Astrocyte of the spinal cord (primary cell): ENCODE results near the gene ADORA2A.

Experiments
- DNase-seq: peaks from one replicate; pipeline ENCODE4 v3.0.0; 2011; ENCODE audit warnings: low read depth, low spot score
- H3K4me3 ChIP-seq: 2 replicates; pipeline ENCODE4 v1.5.1; 2011; ENCODE audit warnings: low read depth, mild to moderate bottlenecking, low read length, moderate library complexity
- CTCF ChIP-seq: IDR thresholded peaks from 2 replicates; pipeline ENCODE4 v1.5.1; 2012; ENCODE audit warnings: low read depth, mild to moderate bottlenecking, low read length, inconsistent platforms
- in situ Hi-C: cut with HindIII; loops from 2 replicates; pipeline ENCODE4 v1.10.0; 2017; ENCODE audit warnings: low sequenced_read_pairs

The ADORA2A gene

GRCh38 chr22:24431309-24432034, 4.1 kb downstream of the ADORA2A start:
- in situ Hi-C loops = no loop called here
- no peak overlapping the region for H3K4me3 ChIP-seq
- TF ChIP-seq CTCF = no peak
- no peak for DNase-seq

DNA sequence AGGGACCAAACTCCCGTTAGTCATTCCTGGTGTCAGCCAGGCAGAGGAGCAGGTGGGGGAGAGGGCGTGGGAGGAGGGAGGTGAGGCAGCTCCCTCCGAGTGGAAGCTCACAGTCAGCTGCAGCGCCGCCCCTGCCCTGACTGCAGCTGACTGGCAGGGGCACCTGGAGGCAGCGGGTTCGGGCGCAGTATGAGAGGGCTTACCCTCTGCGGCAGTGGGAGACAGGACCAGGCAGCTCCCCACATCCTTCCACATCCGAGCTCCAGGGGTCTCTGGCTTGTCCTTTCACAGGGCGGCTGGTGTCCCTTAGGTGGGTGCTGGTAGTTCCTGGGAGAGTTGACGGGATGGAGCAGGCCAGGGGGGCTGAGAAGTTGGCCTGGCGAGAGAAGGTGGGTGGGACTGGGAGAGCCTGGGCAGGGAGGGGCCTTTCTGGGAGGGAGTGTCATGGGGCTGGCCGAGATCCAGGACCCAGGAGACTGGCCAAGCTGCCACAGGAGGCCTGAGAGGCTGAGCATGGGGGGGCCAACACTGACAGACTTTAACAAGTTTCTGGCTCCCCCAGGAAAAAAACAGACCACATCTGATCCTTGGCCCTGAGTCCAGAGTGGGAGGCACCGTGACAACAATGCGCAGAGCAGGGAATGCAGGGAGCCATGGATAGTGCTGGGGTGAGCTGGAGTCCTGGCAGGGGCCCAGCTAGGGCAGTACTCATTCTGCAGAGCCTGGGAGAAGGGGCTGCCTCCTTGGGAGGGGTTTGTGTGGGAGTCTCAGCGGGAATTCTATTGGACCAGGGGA, 4.9 kb downstream of the ADORA2A start:
- TF ChIP-seq CTCF = no peak
- in situ Hi-C loops = no loop called here
- H3K4me3 ChIP-seq = no peak overlapping the region
- peak; percentile 60 for DNase-seq

DNA sequence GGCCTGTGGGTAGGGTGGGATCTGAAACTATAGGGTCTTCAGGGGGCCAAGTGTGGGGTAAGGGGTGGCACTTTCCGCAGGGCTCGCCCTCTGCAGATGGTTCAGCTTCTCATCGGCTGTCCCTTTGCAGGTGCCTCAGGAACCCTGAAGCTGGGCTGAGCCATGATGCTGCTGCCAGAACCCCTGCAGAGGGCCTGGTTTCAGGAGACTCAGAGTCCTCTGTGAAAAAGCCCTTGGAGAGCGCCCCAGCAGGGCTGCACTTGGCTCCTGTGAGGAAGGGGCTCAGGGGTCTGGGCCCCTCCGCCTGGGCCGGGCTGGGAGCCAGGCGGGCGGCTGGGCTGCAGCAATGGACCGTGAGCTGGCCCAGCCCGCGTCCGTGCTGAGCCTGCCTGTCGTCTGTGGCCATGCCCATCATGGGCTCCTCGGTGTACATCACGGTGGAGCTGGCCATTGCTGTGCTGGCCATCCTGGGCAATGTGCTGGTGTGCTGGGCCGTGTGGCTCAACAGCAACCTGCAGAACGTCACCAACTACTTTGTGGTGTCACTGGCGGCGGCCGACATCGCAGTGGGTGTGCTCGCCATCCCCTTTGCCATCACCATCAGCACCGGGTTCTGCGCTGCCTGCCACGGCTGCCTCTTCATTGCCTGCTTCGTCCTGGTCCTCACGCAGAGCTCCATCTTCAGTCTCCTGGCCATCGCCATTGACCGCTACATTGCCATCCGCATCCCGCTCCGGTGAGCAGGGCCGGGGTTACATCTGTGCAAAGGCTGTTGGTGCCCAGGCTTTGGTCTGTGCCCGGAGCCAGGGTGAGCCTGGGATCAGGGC, 5.8 kb downstream of the ADORA2A start:
- TF ChIP-seq CTCF = no peak
- in situ Hi-C loops = no loop called here
- no peak overlapping the region for H3K4me3 ChIP-seq
- DNase-seq = no peak

DNA sequence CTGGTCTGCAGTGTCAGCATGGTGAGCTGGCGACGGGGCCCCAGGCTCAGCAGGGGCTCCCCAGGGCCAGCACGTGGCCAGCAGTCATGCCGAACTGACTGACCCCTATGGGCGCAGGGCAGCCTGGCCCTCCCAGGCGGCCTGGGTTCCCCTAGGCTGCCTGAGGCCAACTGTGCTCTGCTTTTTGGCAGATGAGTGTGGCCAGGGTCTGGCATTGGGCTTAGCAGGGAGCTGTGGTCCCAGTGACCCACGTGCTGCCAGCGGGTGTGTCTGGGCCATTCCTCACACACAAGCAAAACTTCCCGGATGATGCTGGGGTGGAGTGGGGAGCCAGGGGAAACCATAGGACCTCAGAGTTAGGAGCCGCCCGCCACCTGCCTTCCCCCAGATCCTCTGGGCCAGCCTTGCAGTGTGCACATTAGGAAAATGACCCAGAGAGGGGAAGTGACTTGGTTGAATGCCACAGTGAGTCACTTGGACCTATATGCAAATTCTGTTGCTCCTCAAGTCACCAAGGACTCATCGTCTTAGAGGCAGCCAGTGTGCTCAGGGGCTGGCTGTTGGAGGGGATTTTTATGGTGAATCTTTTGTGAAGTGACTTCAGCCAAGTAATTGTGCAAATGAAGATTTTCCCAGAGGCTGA, 6.5 kb downstream of the ADORA2A start:
- DNase-seq = peak; percentile 25
- no peak for TF ChIP-seq CTCF
- in situ Hi-C loops = no loop called here
- H3K4me3 ChIP-seq = no peak overlapping the region

DNA sequence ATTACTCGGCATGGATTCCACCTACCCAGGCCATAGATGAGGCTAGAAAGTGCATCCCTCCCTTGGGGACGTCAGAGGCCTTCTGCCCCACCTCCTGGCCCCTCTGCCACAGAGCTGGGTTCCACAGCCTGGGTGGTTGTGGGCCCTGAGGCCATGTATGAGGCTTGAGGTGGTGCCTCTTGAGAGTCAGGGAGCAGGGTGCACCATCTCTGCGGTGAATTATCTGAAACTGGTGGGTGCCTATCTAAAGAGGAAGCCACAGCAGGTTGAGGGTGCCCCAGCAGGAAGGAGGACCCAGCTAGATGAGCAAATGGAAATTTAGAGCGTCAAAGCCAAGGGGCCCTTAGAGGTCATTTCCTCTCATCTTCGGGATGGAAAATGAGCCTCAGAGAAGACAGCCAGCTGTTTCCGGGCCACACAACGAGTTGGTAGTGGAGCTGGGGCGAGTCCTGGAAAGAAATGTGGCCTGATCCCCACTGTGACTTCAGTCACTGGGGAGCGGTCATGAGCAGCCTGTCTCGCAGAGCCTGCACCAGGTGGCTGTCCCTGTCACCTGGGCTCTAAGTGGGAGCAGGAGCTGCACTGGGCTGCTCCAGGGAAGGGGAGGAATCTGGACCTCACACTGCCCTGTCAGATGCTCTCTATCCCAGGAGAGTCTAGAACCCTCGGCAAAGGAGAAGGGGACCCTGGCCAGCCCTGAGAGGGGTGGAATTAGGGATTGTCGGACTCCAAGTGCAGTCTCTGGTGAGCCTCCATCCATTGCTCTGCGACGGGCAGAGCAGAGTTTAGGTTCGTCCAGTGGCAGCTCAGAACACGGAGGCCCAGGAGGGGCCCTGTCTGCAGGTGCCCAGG, 7.3 kb downstream of the ADORA2A start:
- no peak for TF ChIP-seq CTCF
- no peak overlapping the region for H3K4me3 ChIP-seq
- in situ Hi-C loops = no loop called here
- no peak for DNase-seq
